B cell (primary cell): ENCODE data around the gene MYADML2.
"Not testable (repeated sequence)": the region's sequence is repeated elsewhere in the genome, so short reads cannot be mapped to it uniquely, and the experiment has no call there.

Experiments
- CTCF ChIP-seq: fragments of 200-600 bp; IDR thresholded peaks from one replicate; pipeline ENCODE4 v1.8.0; 2022; ENCODE audit warnings: antibody characterized with exemption, mild to moderate bottlenecking
- EZH2 ChIP-seq: IDR thresholded peaks from 2 replicates; pipeline ENCODE4 v1.6.1; 2012; ENCODE audit warnings: borderline replicate concordance, low read depth, mild to moderate bottlenecking, moderate library complexity, low read length; ENCODE audit not compliant: insufficient read depth, poor library complexity, severe bottlenecking

- TF ChIP-seq EZH2, CTCF: not testable (repeated sequence)
Observed at GRCh38 chr17:81981511-81981910, 34.5 kb upstream of the MYADML2 start.
